HepG2 (cell line): ENCODE measurements around the gene LRRFIP2.

Experiments used
- CAMTA2 ChIP-seq: sonication (generic); formaldehyde crosslinking; IDR thresholded peaks from 2 replicates; pipeline ENCODE4 v1.4.0; 2020; ENCODE audit warnings: mild to moderate bottlenecking, missing genetic modification reagents, borderline replicate concordance
- HHEX ChIP-seq: IDR thresholded peaks from 2 replicates; pipeline ENCODE4 v1.6.1; 2016; ENCODE audit warnings: control low read depth
- KAT2B ChIP-seq: fragments of 150-350 bp; IDR thresholded peaks from 2 replicates; pipeline ENCODE4 v1.6.1; 2014; ENCODE audit warnings: low read depth, low read length, borderline replicate concordance
- KDM1A ChIP-seq: IDR thresholded peaks from 2 replicates; pipeline ENCODE4 v1.6.1; 2016; ENCODE audit warnings: missing compliant biosample characterization
- MTA1 ChIP-seq: sonication (generic); formaldehyde crosslinking; IDR thresholded peaks from 2 replicates; pipeline ENCODE4 v1.4.0; 2020; ENCODE audit warnings: missing genetic modification reagents, mild to moderate bottlenecking, borderline replicate concordance
- PHF8 ChIP-seq: sonication (generic); formaldehyde crosslinking; IDR thresholded peaks from 2 replicates; pipeline ENCODE4 v1.5.0; 2020; ENCODE audit warnings: missing genetic modification reagents
- SRF ChIP-seq: IDR thresholded peaks from 2 replicates; pipeline ENCODE4 v1.6.1; 2011; ENCODE audit warnings: mild to moderate bottlenecking, low read depth, low read length, moderate library complexity
- ZNF24 ChIP-seq: fragments of 450-650 bp; IDR thresholded peaks from 2 replicates; pipeline ENCODE4 v1.6.1; 2017; ENCODE audit warnings: antibody characterized with exemption, mild to moderate bottlenecking
- ZNF616 ChIP-seq: sonication (generic); formaldehyde crosslinking; IDR thresholded peaks from 2 replicates; pipeline ENCODE4 v1.5.0; 2020; ENCODE audit warnings: low read depth, mild to moderate bottlenecking, missing genetic modification reagents
- ZNF672 ChIP-seq: sonication (generic); formaldehyde crosslinking; IDR thresholded peaks from 2 replicates; pipeline ENCODE4 v1.8.1; 2022; ENCODE audit warnings: missing genetic modification reagents
- ZNF777 ChIP-seq: sonication (generic); formaldehyde crosslinking; IDR thresholded peaks from 2 replicates; pipeline ENCODE4 v1.4.0; 2020; ENCODE audit warnings: missing genetic modification reagents
- TF ChIP-seq, protein P1 (sequence below): sonication (generic); formaldehyde crosslinking; IDR thresholded peaks from 2 replicates; pipeline ENCODE4 v1.4.0; 2020; ENCODE audit warnings: low read depth, missing genetic modification reagents
- TF ChIP-seq, protein P2 (sequence below): sonication (generic); formaldehyde crosslinking; IDR thresholded peaks from 2 replicates; pipeline ENCODE4 v1.5.0; 2020; ENCODE audit warnings: mild to moderate bottlenecking, missing genetic modification reagents, moderate library complexity

DNA sequence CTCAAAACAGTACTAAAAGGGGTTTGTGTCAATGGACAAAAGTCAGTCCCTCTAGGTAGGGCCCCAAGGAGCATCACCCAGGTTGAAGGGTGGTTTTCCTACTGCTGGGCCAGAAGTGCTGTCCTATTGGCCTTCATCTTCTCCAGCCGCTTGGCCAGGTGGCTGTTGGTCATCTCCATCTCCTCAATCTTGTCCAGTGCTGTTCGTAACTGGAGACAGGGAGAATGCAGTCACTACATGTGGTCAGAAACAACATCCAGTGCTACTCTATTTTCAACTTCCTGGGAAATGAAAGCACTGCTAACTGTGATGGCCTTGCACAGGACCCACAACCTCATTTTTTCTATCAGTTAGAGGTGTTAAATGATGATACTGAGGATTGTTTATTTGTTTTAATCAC lies 120.6 kb downstream of the LRRFIP2 start:
- TF ChIP-seq MTA1 (CRISPR knock-in tag) (no peak), CAMTA2 (CRISPR knock-in tag) (no peak), KAT2B (no peak), ZNF24 (no peak), HHEX (no peak), KDM1A (no peak), PHF8 (no peak), ZNF672 (CRISPR knock-in tag) (no peak), SRF (no peak), ZNF777 (CRISPR knock-in tag) (no peak), ZNF616 (CRISPR knock-in tag) (no peak)
- TF ChIP-seq, protein P1, sequence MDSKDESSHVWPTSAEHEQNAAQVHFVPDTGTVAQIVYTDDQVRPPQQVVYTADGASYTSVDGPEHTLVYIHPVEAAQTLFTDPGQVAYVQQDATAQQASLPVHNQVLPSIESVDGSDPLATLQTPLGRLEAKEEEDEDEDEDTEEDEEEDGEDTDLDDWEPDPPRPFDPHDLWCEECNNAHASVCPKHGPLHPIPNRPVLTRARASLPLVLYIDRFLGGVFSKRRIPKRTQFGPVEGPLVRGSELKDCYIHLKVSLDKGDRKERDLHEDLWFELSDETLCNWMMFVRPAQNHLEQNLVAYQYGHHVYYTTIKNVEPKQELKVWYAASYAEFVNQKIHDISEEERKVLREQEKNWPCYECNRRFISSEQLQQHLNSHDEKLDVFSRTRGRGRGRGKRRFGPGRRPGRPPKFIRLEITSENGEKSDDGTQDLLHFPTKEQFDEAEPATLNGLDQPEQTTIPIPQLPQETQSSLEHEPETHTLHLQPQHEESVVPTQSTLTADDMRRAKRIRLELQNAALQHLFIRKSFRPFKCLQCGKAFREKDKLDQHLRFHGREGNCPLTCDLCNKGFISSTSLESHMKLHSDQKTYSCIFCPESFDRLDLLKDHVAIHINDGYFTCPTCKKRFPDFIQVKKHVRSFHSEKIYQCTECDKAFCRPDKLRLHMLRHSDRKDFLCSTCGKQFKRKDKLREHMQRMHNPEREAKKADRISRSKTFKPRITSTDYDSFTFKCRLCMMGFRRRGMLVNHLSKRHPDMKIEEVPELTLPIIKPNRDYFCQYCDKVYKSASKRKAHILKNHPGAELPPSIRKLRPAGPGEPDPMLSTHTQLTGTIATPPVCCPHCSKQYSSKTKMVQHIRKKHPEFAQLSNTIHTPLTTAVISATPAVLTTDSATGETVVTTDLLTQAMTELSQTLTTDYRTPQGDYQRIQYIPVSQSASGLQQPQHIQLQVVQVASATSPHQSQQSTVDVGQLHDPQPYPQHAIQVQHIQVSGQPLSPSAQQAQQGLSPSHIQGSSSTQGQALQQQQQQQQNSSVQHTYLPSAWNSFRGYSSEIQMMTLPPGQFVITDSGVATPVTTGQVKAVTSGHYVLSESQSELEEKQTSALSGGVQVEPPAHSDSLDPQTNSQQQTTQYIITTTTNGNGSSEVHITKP (CRISPR knock-in tag), result no peak
- TF ChIP-seq, protein P2, sequence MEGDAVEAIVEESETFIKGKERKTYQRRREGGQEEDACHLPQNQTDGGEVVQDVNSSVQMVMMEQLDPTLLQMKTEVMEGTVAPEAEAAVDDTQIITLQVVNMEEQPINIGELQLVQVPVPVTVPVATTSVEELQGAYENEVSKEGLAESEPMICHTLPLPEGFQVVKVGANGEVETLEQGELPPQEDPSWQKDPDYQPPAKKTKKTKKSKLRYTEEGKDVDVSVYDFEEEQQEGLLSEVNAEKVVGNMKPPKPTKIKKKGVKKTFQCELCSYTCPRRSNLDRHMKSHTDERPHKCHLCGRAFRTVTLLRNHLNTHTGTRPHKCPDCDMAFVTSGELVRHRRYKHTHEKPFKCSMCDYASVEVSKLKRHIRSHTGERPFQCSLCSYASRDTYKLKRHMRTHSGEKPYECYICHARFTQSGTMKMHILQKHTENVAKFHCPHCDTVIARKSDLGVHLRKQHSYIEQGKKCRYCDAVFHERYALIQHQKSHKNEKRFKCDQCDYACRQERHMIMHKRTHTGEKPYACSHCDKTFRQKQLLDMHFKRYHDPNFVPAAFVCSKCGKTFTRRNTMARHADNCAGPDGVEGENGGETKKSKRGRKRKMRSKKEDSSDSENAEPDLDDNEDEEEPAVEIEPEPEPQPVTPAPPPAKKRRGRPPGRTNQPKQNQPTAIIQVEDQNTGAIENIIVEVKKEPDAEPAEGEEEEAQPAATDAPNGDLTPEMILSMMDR, result no peak
